Neural cell (in vitro differentiated cells): Measurements from ENCODE around the gene NSG2.

ENCODE experiments used
- CTCF ChIP-seq: fragments of 450-650 bp; IDR thresholded peaks from 2 replicates; pipeline ENCODE4 v1.5.1; 2014; ENCODE audit warnings: antibody characterized with exemption, mild to moderate bottlenecking, moderate library complexity; ENCODE audit not compliant: poor library complexity, severe bottlenecking
- EZH2 ChIP-seq: fragments of 200-600, 300-800 bp; shearing (Covaris generic), sonication (generic); IDR thresholded peaks from 2 replicates; pipeline ENCODE4 v1.6.1; 2014; ENCODE audit warnings: antibody characterized with exemption, low read length, borderline replicate concordance, mild to moderate bottlenecking; ENCODE audit not compliant: insufficient read depth, poor library complexity, severe bottlenecking
- POLR2AphosphoS5 ChIP-seq: IDR thresholded peaks from 2 replicates; pipeline ENCODE4 v1.6.1; 2012
- RAD21 ChIP-seq: fragments of 450-650 bp; conservative IDR thresholded peaks from 2 replicates; pipeline ENCODE4 v1.6.1; 2014; ENCODE audit warnings: antibody characterized with exemption, mild to moderate bottlenecking, moderate library complexity
- TAF1 ChIP-seq: IDR thresholded peaks from 2 replicates; pipeline ENCODE4 v1.6.1; 2012; ENCODE audit warnings: low read depth

GRCh38 chr5:174052636-174053035 lies 7.1 kb downstream of the NSG2 start:
- TF ChIP-seq TAF1 (no peak), EZH2 (no peak), CTCF (no peak), RAD21 (no peak), POLR2AphosphoS5 (no peak)
